Measurements from ENCODE around the gene TPGS1. TPM values are rescaled to one million over a fixed set of nuclear protein-coding genes. Genes with fewer than 3 reads are reported as not detected.

Gene TPGS1
- total RNA-seq, result 10 to 100 TPM; 12.6 to 37.5 (median 29.9) TPM

GRCh38 chr19:507286-508203, at the start of gene TPGS1:
TSS of gene TPGS1 (plus strand) at chr19:507497. CDS start at chr19:507507, 10 bp downstream.
- intact Hi-C loops (cut with DNase I; ENCODE audit: low total_unique reads), result no loop called here
- H3K9me3 ChIP-seq, result no peaks in the 10 kb centered on the region
- peak within 1 kb of the TSS; percentile 82 to 99 for H3K4me3 ChIP-seq
- peaks cover 0 to 7% of the 10 kb centered on the region in 2 donors for H3K4me1 ChIP-seq
- no peaks in the 10 kb centered on the region for H3K27me3 ChIP-seq
- peak; percentile 60 to 71 for DNase-seq
- H3K27ac ChIP-seq, result peak within 1 kb of the TSS; percentile 91 to 93
- H3K36me3 ChIP-seq, result no peaks in the 10 kb centered on the region
- peak in 1 of 4 experiments; percentile 36 for TF ChIP-seq CTCF (IDR thresholded peaks at IDR 0.05)
- TF ChIP-seq POLR2A (IDR thresholded peaks at IDR 0.05), result no peak

GRCh38 chr19:457636-458035, 49.7 kb upstream of the TPGS1 start:
- Histone ChIP-seq H3K27me3 (no peaks in the 10 kb centered on the region), H3K27ac (no peak overlapping the region), H3K36me3 (no peaks in the 10 kb centered on the region), H3K4me3 (no peak overlapping the region), H3K4me1 (peaks cover 0 to 16% of the 10 kb centered on the region in 2 donors), H3K9me3 (no peaks in the 10 kb centered on the region)
- TF ChIP-seq POLR2A (IDR thresholded peaks at IDR 0.05) (no peak), CTCF (IDR thresholded peaks at IDR 0.05) (no peak)
- no peak for DNase-seq
- intact Hi-C loops (cut with DNase I; ENCODE audit: low total_unique reads), result no loop called here

- intact Hi-C loops (cut with DNase I; ENCODE audit: low total_unique reads), result no loop called here
- Histone ChIP-seq H3K4me1 (peaks cover 0 to 16% of the 10 kb centered on the region in 2 donors), H3K36me3 (no peaks in the 10 kb centered on the region), H3K27ac (no peak overlapping the region), H3K4me3 (no peak overlapping the region), H3K9me3 (no peaks in the 10 kb centered on the region), H3K27me3 (no peaks in the 10 kb centered on the region)
- TF ChIP-seq POLR2A (IDR thresholded peaks at IDR 0.05), result no peak
- TF ChIP-seq CTCF (IDR thresholded peaks at IDR 0.05), result no peak
- DNase-seq, result no peak
Measured at GRCh38 chr19:458091-459042, 48.9 kb upstream of the TPGS1 start.

GRCh38 chr19:459724-460511, 47.4 kb upstream of the TPGS1 start:
- intact Hi-C loops (cut with DNase I; ENCODE audit: low total_unique reads), result no loop called here
- H3K27me3 ChIP-seq, result no peaks in the 10 kb centered on the region
- H3K9me3 ChIP-seq, result no peaks in the 10 kb centered on the region
- peak; percentile 58 to 77 for DNase-seq
- H3K4me1 ChIP-seq, result peaks cover 0 to 16% of the 10 kb centered on the region in 2 donors
- no peaks in the 10 kb centered on the region for H3K36me3 ChIP-seq
- TF ChIP-seq CTCF (IDR thresholded peaks at IDR 0.05) (no peak), POLR2A (IDR thresholded peaks at IDR 0.05) (peak in 1 of 2 donors; percentile 60)
- peak overlapping the region; percentile 63 to 85 for H3K4me3 ChIP-seq
- peak overlapping the region; percentile 67 to 79 for H3K27ac ChIP-seq
